ENCODE results near the gene KLF18.

The KLF18 gene

DNA sequence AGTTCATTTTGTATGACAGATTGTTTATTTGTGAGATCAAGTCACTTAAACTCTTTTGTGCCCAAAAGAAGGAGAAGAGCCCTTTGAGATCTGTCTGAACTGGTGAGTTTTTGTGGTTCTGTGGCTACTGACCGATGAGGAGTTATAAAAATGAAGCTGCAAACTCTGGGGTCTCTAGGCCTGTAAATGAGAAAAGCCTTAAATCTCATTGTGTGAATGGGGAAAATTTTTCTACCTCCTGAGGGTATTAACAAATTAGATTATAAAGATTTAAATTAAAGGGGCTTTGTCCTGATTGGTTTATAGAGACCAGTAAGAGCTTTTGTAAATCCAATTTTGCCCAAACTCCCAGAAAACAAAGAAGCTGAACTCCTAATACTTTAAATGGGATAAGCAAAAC lies 32.5 kb downstream of the KLF18 start:
- no peak overlapping the region for H3K4me3 ChIP-seq (ENCODE audit: low read depth, low read length)
- no peaks in the 10 kb centered on the region for H3K4me1 ChIP-seq
- no peak overlapping the region for H3K27ac ChIP-seq
- no peaks in the 10 kb centered on the region for H3K27me3 ChIP-seq (ENCODE audit: control insufficient read depth, insufficient read depth, low read length)
- TF ChIP-seq CTCF (IDR thresholded peaks at IDR 0.05): no peak
- H3K9me3 ChIP-seq (ENCODE audit: control insufficient read depth, low read length): no peaks in the 10 kb centered on the region
- no peak overlapping the region for H2AFZ ChIP-seq
- no peak overlapping the region for H3K9ac ChIP-seq
- no peaks in the 10 kb centered on the region for H3K36me3 ChIP-seq (ENCODE audit: control insufficient read depth, insufficient read depth, low read length)
- no peaks in the 10 kb centered on the region for H3K79me2 ChIP-seq
- no peak overlapping the region for H3K4me2 ChIP-seq (ENCODE audit: low read length)

DNA sequence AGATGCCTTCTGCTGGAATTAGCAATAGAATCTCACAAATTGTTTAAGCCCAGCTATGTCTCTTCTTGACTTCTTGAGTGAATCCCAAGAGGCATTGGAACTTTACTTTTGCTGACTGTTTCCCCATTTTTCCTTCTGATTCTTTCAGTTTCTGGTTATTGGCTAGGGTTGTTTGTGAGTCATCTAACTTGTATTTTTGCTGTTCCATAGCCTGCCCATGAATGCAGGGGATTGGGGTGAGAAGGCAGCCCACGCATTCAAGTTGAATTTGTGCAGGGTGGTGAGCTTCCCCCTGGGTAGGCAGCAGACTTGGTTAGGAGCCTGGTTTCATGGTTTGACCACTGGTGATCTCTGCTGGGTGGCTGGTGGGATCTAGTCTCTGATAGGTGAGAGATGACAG lies 33.2 kb downstream of the KLF18 start:
- no peak overlapping the region for H2AFZ ChIP-seq
- H3K27ac ChIP-seq: no peak overlapping the region
- no peaks in the 10 kb centered on the region for H3K27me3 ChIP-seq (ENCODE audit: control insufficient read depth, insufficient read depth, low read length)
- H3K4me1 ChIP-seq: no peaks in the 10 kb centered on the region
- H3K36me3 ChIP-seq (ENCODE audit: control insufficient read depth, insufficient read depth, low read length): no peaks in the 10 kb centered on the region
- no peak for TF ChIP-seq CTCF (IDR thresholded peaks at IDR 0.05)
- H3K9ac ChIP-seq: no peak overlapping the region
- no peaks in the 10 kb centered on the region for H3K9me3 ChIP-seq (ENCODE audit: control insufficient read depth, low read length)
- H3K4me3 ChIP-seq (ENCODE audit: low read depth, low read length): no peak overlapping the region
- H3K4me2 ChIP-seq (ENCODE audit: low read length): no peak overlapping the region
- H3K79me2 ChIP-seq: no peaks in the 10 kb centered on the region

- no peak overlapping the region for H3K4me2 ChIP-seq (ENCODE audit: low read length)
- H3K4me3 ChIP-seq (ENCODE audit: low read depth, low read length): no peak overlapping the region
- H3K9ac ChIP-seq: no peak overlapping the region
- no peaks in the 10 kb centered on the region for H3K9me3 ChIP-seq (ENCODE audit: control insufficient read depth, low read length)
- H3K79me2 ChIP-seq: no peaks in the 10 kb centered on the region
- H3K4me1 ChIP-seq: no peaks in the 10 kb centered on the region
- no peaks in the 10 kb centered on the region for H3K27me3 ChIP-seq (ENCODE audit: control insufficient read depth, insufficient read depth, low read length)
- no peak overlapping the region for H3K27ac ChIP-seq
- H2AFZ ChIP-seq: no peak overlapping the region
- no peaks in the 10 kb centered on the region for H3K36me3 ChIP-seq (ENCODE audit: control insufficient read depth, insufficient read depth, low read length)
- TF ChIP-seq CTCF (IDR thresholded peaks at IDR 0.05): no peak
Observed at GRCh38 chr1:44105810-44106209, 35.6 kb downstream of the KLF18 start.

DNA sequence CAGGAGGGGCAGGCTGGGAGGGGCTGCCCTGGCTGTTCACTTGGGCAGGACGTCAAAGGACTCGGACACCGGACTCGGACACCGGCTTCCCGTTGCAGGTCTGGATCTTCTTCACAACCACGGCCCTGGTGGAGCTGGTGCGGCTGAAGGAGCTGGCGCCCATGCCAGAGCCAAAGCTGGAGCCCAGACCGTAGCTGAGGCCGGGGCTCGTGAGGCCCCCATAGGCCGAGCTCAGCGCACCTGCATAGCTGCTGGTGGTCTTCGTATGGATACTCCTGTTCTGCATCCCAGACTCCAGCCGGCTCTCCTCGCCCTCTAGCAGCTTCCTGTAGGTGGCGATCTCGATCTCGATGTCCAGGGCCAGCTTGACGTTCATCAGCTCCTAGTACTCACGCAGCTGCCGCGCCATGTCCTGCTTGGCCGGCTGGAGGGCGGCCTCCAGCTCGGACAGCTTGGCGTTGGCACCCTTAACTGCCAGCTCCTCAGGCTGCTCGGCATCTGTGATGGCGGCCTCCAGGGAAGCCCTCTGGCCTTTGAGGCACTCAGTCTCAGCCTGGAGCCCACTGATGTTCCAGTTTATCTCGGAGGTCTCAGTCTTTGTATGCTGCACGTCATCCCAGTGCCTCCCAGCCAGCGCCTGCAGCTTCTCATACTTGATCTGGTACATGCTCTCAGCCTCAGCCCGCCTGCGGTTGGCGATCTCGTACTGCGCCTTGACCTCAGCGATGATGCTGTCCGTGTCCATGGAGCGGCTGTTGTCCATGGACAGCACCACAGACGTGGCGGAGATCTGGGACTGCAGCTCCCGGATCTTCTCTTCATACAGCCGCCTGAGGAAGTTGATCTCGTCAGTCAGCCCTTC lies 37.9 kb downstream of the KLF18 start:
- H3K4me2 ChIP-seq (ENCODE audit: low read length): no peak overlapping the region
- no peak overlapping the region for H3K27ac ChIP-seq
- H3K4me3 ChIP-seq (ENCODE audit: low read depth, low read length): no peak overlapping the region
- H3K9ac ChIP-seq: no peak overlapping the region
- H2AFZ ChIP-seq: no peak overlapping the region
- no peaks in the 10 kb centered on the region for H3K27me3 ChIP-seq (ENCODE audit: control insufficient read depth, insufficient read depth, low read length)
- no peaks in the 10 kb centered on the region for H3K79me2 ChIP-seq
- no peak for TF ChIP-seq CTCF (IDR thresholded peaks at IDR 0.05)
- no peaks in the 10 kb centered on the region for H3K4me1 ChIP-seq
- no peaks in the 10 kb centered on the region for H3K36me3 ChIP-seq (ENCODE audit: control insufficient read depth, insufficient read depth, low read length)
- H3K9me3 ChIP-seq (ENCODE audit: control insufficient read depth, low read length): no peaks in the 10 kb centered on the region

DNA sequence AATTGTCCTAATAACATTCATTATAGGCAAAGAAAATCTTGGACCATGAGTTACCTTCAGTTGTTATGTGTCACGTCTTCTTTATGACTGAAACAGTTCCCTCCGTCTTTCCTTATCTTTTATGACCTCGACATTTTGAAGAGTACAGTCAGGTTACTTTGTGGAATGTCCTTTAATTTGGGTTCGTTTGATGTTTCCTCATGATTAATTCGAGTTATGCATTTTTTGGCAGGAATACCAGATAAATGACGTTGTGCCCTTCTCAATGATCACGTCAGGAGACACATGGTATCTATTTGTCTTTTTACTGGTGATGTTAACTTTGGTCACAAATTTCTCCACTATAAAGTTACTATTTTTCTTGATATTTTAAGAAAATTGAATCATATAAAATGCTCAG lies 40.1 kb downstream of the KLF18 start:
- H3K79me2 ChIP-seq: no peaks in the 10 kb centered on the region
- no peaks in the 10 kb centered on the region for H3K36me3 ChIP-seq (ENCODE audit: control insufficient read depth, insufficient read depth, low read length)
- no peak overlapping the region for H3K9ac ChIP-seq
- H3K9me3 ChIP-seq (ENCODE audit: control insufficient read depth, low read length): no peaks in the 10 kb centered on the region
- H3K4me2 ChIP-seq (ENCODE audit: low read length): no peak overlapping the region
- no peak overlapping the region for H2AFZ ChIP-seq
- no peak overlapping the region for H3K4me3 ChIP-seq (ENCODE audit: low read depth, low read length)
- no peaks in the 10 kb centered on the region for H3K27me3 ChIP-seq (ENCODE audit: control insufficient read depth, insufficient read depth, low read length)
- TF ChIP-seq CTCF (IDR thresholded peaks at IDR 0.05): no peak
- H3K27ac ChIP-seq: no peak overlapping the region
- H3K4me1 ChIP-seq: no peaks in the 10 kb centered on the region
